IMR-90 (cell line): ENCODE data around the gene NAMPT. TPM values are rescaled to one million over a fixed set of nuclear protein-coding genes. Genes with fewer than 3 reads are reported as not detected.

ENCODE experiments used
- ATAC-seq: fragments of 200-7000 bp; cut with Tn5 transposase; 2 replicates; pipeline ENCODE4 v1.9.1; 2020; ENCODE audit warnings: low read depth, mild to moderate bottlenecking, moderate library complexity
- BruUV-seq: library from RNA; stranded (reverse); fragments of 400-500 nt; replicated peaks from 2 replicates; lab custom pipeline; 2021; lab: Mats Ljungman, UMichigan
- CTCF ChIA-PET: fragments of 300-600 bp; formaldehyde crosslinking; extraction: SDS; loops from one replicate; lab custom pipeline; 2021; ENCODE audit warnings: antibody characterized with exemption; lab: Yijun Ruan, JAX
- POLR2A ChIA-PET: fragments of 300-600 bp; sonication (Branson Sonifier 250); formaldehyde crosslinking; loops from one replicate; lab custom pipeline; 2022; ENCODE audit warnings: antibody characterized with exemption; ENCODE audit not compliant: unreplicated experiment; lab: Charles Lee
- DNase-seq: peaks from one replicate; pipeline ENCODE4 v3.0.0; 2013
- H2AFZ ChIP-seq: replicated peaks from 2 replicates; pipeline ENCODE3; 2013; ENCODE audit warnings: low read length, mild to moderate bottlenecking; ENCODE audit not compliant: poor library complexity
- H2AK5ac ChIP-seq: 2 replicates; pipeline ENCODE4 v1.6.1; 2013; ENCODE audit warnings: low read depth, low read length, inconsistent platforms
- H2AK9ac ChIP-seq: replicated peaks from 2 replicates; pipeline ENCODE3; 2013; ENCODE audit warnings: mild to moderate bottlenecking, low read depth, low read length, moderate library complexity; ENCODE audit not compliant: poor library complexity
- H2BK120ac ChIP-seq: 2 replicates; pipeline ENCODE4 v1.6.1; 2013; ENCODE audit warnings: low read depth, low read length, inconsistent platforms
- H2BK15ac ChIP-seq: 3 replicates; pipeline ENCODE4 v1.6.1; 2013; ENCODE audit warnings: low read depth, low read length, inconsistent platforms
- H2BK20ac ChIP-seq: 2 replicates; pipeline ENCODE4 v1.6.1; 2013; ENCODE audit warnings: low read depth, mild to moderate bottlenecking, inconsistent platforms, low read length, moderate library complexity
- H2BK5ac ChIP-seq: 2 replicates; pipeline ENCODE4 v1.6.1; 2013; ENCODE audit warnings: mild to moderate bottlenecking, low read depth, low read length, inconsistent platforms; ENCODE audit not compliant: poor library complexity, severe bottlenecking
- H3K14ac ChIP-seq: replicated peaks from 2 replicates; pipeline ENCODE4 v1.6.1; 2013; ENCODE audit warnings: low read depth, low read length, inconsistent platforms
- H3K18ac ChIP-seq: 2 replicates; pipeline ENCODE4 v1.6.1; 2013; ENCODE audit warnings: low read depth, low read length, control low read depth
- H3K23ac ChIP-seq: 2 replicates; pipeline ENCODE4 v1.6.1; 2013; ENCODE audit warnings: low read depth, low read length, inconsistent platforms
- H3K27ac ChIP-seq: 2 replicates; pipeline ENCODE4 v1.5.1; 2013; ENCODE audit warnings: mild to moderate bottlenecking, control low read depth, low read length; ENCODE audit not compliant: insufficient read depth
- H3K27me3 ChIP-seq: 2 replicates; pipeline ENCODE4 v1.6.1; 2013; ENCODE audit warnings: low read length; ENCODE audit not compliant: control insufficient read depth, insufficient read depth
- H3K36me3 ChIP-seq: 2 replicates; pipeline ENCODE4 v1.6.1; 2013; ENCODE audit warnings: low read length, mixed read lengths; ENCODE audit not compliant: control insufficient read depth, insufficient read depth
- H3K4ac ChIP-seq: 2 replicates; pipeline ENCODE4 v1.6.1; 2013; ENCODE audit warnings: low read depth, low read length, inconsistent platforms
- H3K4me1 ChIP-seq: 2 replicates; pipeline ENCODE4 v1.6.1; 2013; ENCODE audit warnings: low read length, mixed read lengths; ENCODE audit not compliant: control insufficient read depth, insufficient read depth
- H3K4me2 ChIP-seq: 2 replicates; pipeline ENCODE4 v1.6.1; 2013; ENCODE audit warnings: low read depth, mild to moderate bottlenecking, control low read depth, low read length, moderate library complexity
- H3K4me3 ChIP-seq: 2 replicates; pipeline ENCODE4 v1.5.1; 2013; ENCODE audit warnings: low read depth, mild to moderate bottlenecking, control low read depth, low read length, moderate library complexity; ENCODE audit not compliant: insufficient read depth
- H3K56ac ChIP-seq: 2 replicates; pipeline ENCODE4 v1.6.1; 2013; ENCODE audit warnings: low read length, inconsistent platforms; ENCODE audit not compliant: insufficient read depth; ENCODE audit errors: extremely low read depth
- H3K79me1 ChIP-seq, 2 experiments: 2 replicates each; pipeline ENCODE4 v1.6.1; 2013; ENCODE audit warnings: low read length in 2 of 2, inconsistent platforms in 1 of 2, low read depth in 1 of 2
- H3K9ac ChIP-seq: 2 replicates; pipeline ENCODE4 v1.6.1; 2013; ENCODE audit warnings: low read depth, low read length, control low read depth
- H3K9me1 ChIP-seq: 2 replicates; pipeline ENCODE4 v1.6.1; 2013; ENCODE audit warnings: low read length, inconsistent platforms; ENCODE audit not compliant: insufficient read depth
- H3K9me3 ChIP-seq: 2 replicates; pipeline ENCODE4 v1.6.1; 2013; ENCODE audit warnings: low read length; ENCODE audit not compliant: control insufficient read depth, insufficient read depth
- H4K20me1 ChIP-seq: 2 replicates; pipeline ENCODE4 v1.6.1; 2013; ENCODE audit warnings: low read length, inconsistent platforms; ENCODE audit not compliant: insufficient read depth
- H4K5ac ChIP-seq: 2 replicates; pipeline ENCODE4 v1.6.1; 2013; ENCODE audit warnings: mild to moderate bottlenecking, low read depth, low read length, control low read depth
- H4K8ac ChIP-seq, 2 experiments: 2 replicates each; pipeline ENCODE4 v1.6.1; 2013; ENCODE audit warnings: low read depth in 2 of 2, low read length in 2 of 2, control low read depth in 1 of 2, inconsistent platforms in 1 of 2
- H4K91ac ChIP-seq: 2 replicates; pipeline ENCODE4 v1.6.1; 2013; ENCODE audit warnings: low read depth, low read length, inconsistent platforms; ENCODE audit not compliant: insufficient read depth
- CEBPB ChIP-seq: IDR thresholded peaks from 2 replicates; pipeline ENCODE4 v1.6.1; 2012; ENCODE audit warnings: low read depth, low read length, improper control_type of control experiment
- CHD1 ChIP-seq: IDR thresholded peaks from 2 replicates; pipeline ENCODE4 v1.6.1; 2012; ENCODE audit warnings: low read depth, low read length, improper control_type of control experiment
- FOS ChIP-seq: fragments of 150-350 bp; IDR thresholded peaks from 2 replicates; pipeline ENCODE4 v1.6.1; 2016; ENCODE audit warnings: low read depth, low read length
- NFE2L2 ChIP-seq: fragments of 150-350 bp; IDR thresholded peaks from 2 replicates; pipeline ENCODE4 v1.6.1; 2016; ENCODE audit warnings: low read depth, mild to moderate bottlenecking, low read length
- RAD21 ChIP-seq: IDR thresholded peaks from 2 replicates; pipeline ENCODE4 v1.6.1; 2012; ENCODE audit warnings: low read length, improper control_type of control experiment
- USF2 ChIP-seq: fragments of 150-350 bp; IDR thresholded peaks from 2 replicates; pipeline ENCODE4 v1.6.1; 2017; ENCODE audit warnings: mild to moderate bottlenecking, antibody characterized with exemption, low read length, low read depth
- WGBS, 2 experiments: methylation state at CpG; one replicate each; pipeline versions ENCODE4 v1.1.5 to v1.1.7; 2013; ENCODE audit warnings: missing lambda C conversion rate in 2 of 2; ENCODE audit not compliant: insufficient read length in 1 of 2; ENCODE audit errors: extremely low coverage in 2 of 2; 5-methylcytosine and 5-hydroxymethylcytosine counted together
- dilution Hi-C: fragments of 300-500 bp; cut with HindIII; formaldehyde crosslinking; loops from one replicate; pipeline ENCODE4 v1.14.3; 2018; ENCODE audit warnings: low sequenced_read_pairs; ENCODE audit not compliant: unreplicated experiment
- in situ Hi-C: fragments of 300-500 bp; cut with MboI; formaldehyde crosslinking; loops from 3 replicates; pipeline ENCODE4 v1.14.3; 2019; ENCODE audit warnings: low sequenced_read_pairs, inconsistent platforms, mixed read lengths
- intact Hi-C: fragments of 100-400 bp; cut with micrococcal nuclease; formaldehyde crosslinking; loops from 2 replicates; pipeline ENCODE4 v1.10.0; 2022
- polyA plus RNA-seq, 3 experiments: library from polyadenylated mRNA; depleted of rRNA; stranded (reverse); fragments of >200 nt; gene quantifications; 2 replicates each; pipeline ENCODE4 v1.2.3, GENCODE V29; 2012; ENCODE audit warnings: low replicate concordance in 1 of 3
- total RNA-seq: library from RNA; depleted of rRNA; stranded (reverse); fragments of >200 nt; gene quantifications from 2 replicates; pipeline ENCODE4 v1.2.3, GENCODE V29; 2012

NAMPT gene
- total and polyA plus RNA-seq, 2 of the 4 experiments (the other 2 are of a cell fraction): 13.3 to 31.7 TPM

- intact Hi-C loops: no loop called here
Observed at GRCh38 chr7:106216517-106216922, 68.3 kb downstream of the NAMPT start.

More at GRCh38 chr7:106216517-106216922, 68.3 kb downstream of the NAMPT start:
- Histone ChIP-seq H3K27me3 (peaks cover 2% of the 10 kb centered on the region; the same call in 1 of the 2 replicates), H4K5ac (no peak overlapping the region), H2AK5ac (no peak overlapping the region), H2AK9ac (no peak overlapping the region), H2BK20ac (no peak overlapping the region), H3K4me3 (no peak overlapping the region), H4K8ac (0 out of 4 replicates have a peak overlapping the region, but pooled peaks of 1 of the 2 experiments have one; percentile 66), H3K23ac (no peak overlapping the region), H4K91ac (no peak overlapping the region), H3K79me1 (no peaks in the 10 kb centered on the region), H2BK15ac (no peak overlapping the region), H2AFZ (no peak overlapping the region), H3K18ac (no peak overlapping the region), H3K9me3 (no peaks in the 10 kb centered on the region), H3K36me3 (no peaks in the 10 kb centered on the region), H4K20me1 (no peaks in the 10 kb centered on the region), H3K9ac (no peak overlapping the region), H3K4me2 (peak overlapping the region; percentile 89; the same call in 1 of the 2 replicates), H3K4me1 (peaks cover 7% of the 10 kb centered on the region), H3K27ac (no peak overlapping the region), H2BK120ac (no peak overlapping the region; the same call in 1 of the 2 replicates), H3K4ac (no peak overlapping the region), H3K14ac (no peak overlapping the region), H2BK5ac (no peak overlapping the region), H3K9me1 (peaks cover 6% of the 10 kb centered on the region), H3K56ac (no peak overlapping the region)
- WGBS, 2 experiments: no CpG with 5 or more reads among the region's 2 CpGs
- BruUV-seq: no TSS peak
- ATAC-seq (peak; percentile 90), DNase-seq (peak; percentile 97)
- POLR2A ChIA-PET: no interaction called here
- in situ Hi-C loops (no loop called here), dilution Hi-C loops (no loop called here)
- peak; percentile 77 for TF ChIP-seq FOS
- no peak for TF ChIP-seq RAD21
- TF ChIP-seq NFE2L2: peak; percentile 78
- TF ChIP-seq USF2: no peak
- no peak for TF ChIP-seq CHD1
- peak; percentile 58 for TF ChIP-seq CEBPB
- CTCF ChIA-PET: no interaction called here
